Measurements from ENCODE around the gene AKAP3.

The AKAP3 gene

GRCh38 chr12:4604684-4605193 lies 44.1 kb downstream of the AKAP3 start:
- TF ChIP-seq NFRKB (IDR thresholded peaks at IDR 0.05) = no peak
- TF ChIP-seq TARDBP (IDR thresholded peaks at IDR 0.05) = no peak
- peak; percentile 77 for TF ChIP-seq L3MBTL2 (conservative IDR thresholded peaks at IDR 0.05)
- TF ChIP-seq SP1 (IDR thresholded peaks at IDR 0.05) = no peak
- 0 out of 2 replicates have a peak, but pooled peaks have one; percentile 15 for TF ChIP-seq FOXM1 (IDR thresholded peaks at IDR 0.05; ENCODE audit: borderline replicate concordance)
- no peak for TF ChIP-seq SUZ12 (IDR thresholded peaks at IDR 0.05)
- ChIA-PET CTCF (interaction anchor here (0.6 to 1.6 kb wide), 10 partner anchors 10 to 154 kb away, joined by 3 to 6 read pairs (median 4); partner anchors contain the start of gene DYRK4), POLR2A (interaction anchor here (0.6 to 1.9 kb wide), 3 partner anchors 12 to 44 kb away, joined by 3 to 9 read pairs (median 8); partner anchors contain the start of genes AKAP3 and NDUFA9)
- peak; percentile 85 for DNase-seq (ENCODE audit: extremely low spot score)

GRCh38 chr12:4603946-4604345 lies 44.9 kb downstream of the AKAP3 start:
- TF ChIP-seq ARNT (IDR thresholded peaks at IDR 0.05) (no peak), HDGF (IDR thresholded peaks at IDR 0.05; ENCODE audit: borderline replicate concordance) (no peak), CTBP1 (IDR thresholded peaks at IDR 0.05; ENCODE audit: borderline replicate concordance) (no peak), SUZ12 (IDR thresholded peaks at IDR 0.05) (no peak)
- CTCF ChIA-PET = interaction anchor here (0.8 to 1.6 kb wide), 8 partner anchors 9 to 41 kb away, joined by 3 to 4 read pairs (median 4); partner anchors contain the start of gene DYRK4
- POLR2A ChIA-PET = interaction anchor here (0.6 to 1.9 kb wide), 3 partner anchors 12 to 45 kb away, joined by 3 to 9 read pairs (median 8); partner anchors contain the start of genes AKAP3 and NDUFA9
- DNase-seq (ENCODE audit: extremely low spot score) = no peak

- POLR2A ChIA-PET = no interaction called here
- no peak for DNase-seq (ENCODE audit: extremely low spot score)
- CTCF ChIA-PET = interaction anchor here (1.3 to 1.6 kb wide), 2 partner anchors 8 to 24 kb away, joined by 3 to 4 read pairs; no protein-coding TSS in a partner anchor
- TF ChIP-seq ELF4 (IDR thresholded peaks at IDR 0.05) (no peak), ZNF384 (IDR thresholded peaks at IDR 0.05) (no peak), FOXK2 (IDR thresholded peaks at IDR 0.05) (no peak), PKNOX1 (IDR thresholded peaks at IDR 0.05) (no peak), FOXA1 (IDR thresholded peaks at IDR 0.05) (no peak), L3MBTL2 (conservative IDR thresholded peaks at IDR 0.05) (no peak), NFRKB (IDR thresholded peaks at IDR 0.05) (no peak), HDGF (IDR thresholded peaks at IDR 0.05; ENCODE audit: borderline replicate concordance) (no peak), CTBP1 (IDR thresholded peaks at IDR 0.05; ENCODE audit: borderline replicate concordance) (no peak), ARNT (IDR thresholded peaks at IDR 0.05) (no peak), FOXM1 (IDR thresholded peaks at IDR 0.05; ENCODE audit: borderline replicate concordance) (no peak), BHLHE40 (IDR thresholded peaks at IDR 0.05; ENCODE audit: borderline replicate concordance) (no peak), TARDBP (IDR thresholded peaks at IDR 0.05) (no peak), SP1 (IDR thresholded peaks at IDR 0.05) (no peak), SUZ12 (IDR thresholded peaks at IDR 0.05) (no peak), LEF1 (IDR thresholded peaks at IDR 0.05; ENCODE audit: borderline replicate concordance) (no peak)
Measured at GRCh38 chr12:4603421-4603820, 45.4 kb downstream of the AKAP3 start.

- ChIA-PET POLR2A (no interaction called here), CTCF (interaction anchor here (0.7 kb wide), 1 partner anchor 10 kb away, joined by 3 read pairs; no protein-coding TSS in a partner anchor)
- TF ChIP-seq L3MBTL2 (conservative IDR thresholded peaks at IDR 0.05) (no peak), ZNF384 (IDR thresholded peaks at IDR 0.05) (no peak), FOXK2 (IDR thresholded peaks at IDR 0.05) (no peak), HDGF (IDR thresholded peaks at IDR 0.05; ENCODE audit: borderline replicate concordance) (no peak), NFRKB (IDR thresholded peaks at IDR 0.05) (no peak), CTBP1 (IDR thresholded peaks at IDR 0.05; ENCODE audit: borderline replicate concordance) (no peak), PKNOX1 (IDR thresholded peaks at IDR 0.05) (no peak), BHLHE40 (IDR thresholded peaks at IDR 0.05; ENCODE audit: borderline replicate concordance) (no peak), LEF1 (IDR thresholded peaks at IDR 0.05; ENCODE audit: borderline replicate concordance) (no peak), SUZ12 (IDR thresholded peaks at IDR 0.05) (no peak), ELF4 (IDR thresholded peaks at IDR 0.05) (no peak), FOXA1 (IDR thresholded peaks at IDR 0.05) (no peak), TARDBP (IDR thresholded peaks at IDR 0.05) (no peak), SP1 (IDR thresholded peaks at IDR 0.05) (no peak), FOXM1 (IDR thresholded peaks at IDR 0.05; ENCODE audit: borderline replicate concordance) (no peak), ARNT (IDR thresholded peaks at IDR 0.05) (no peak)
- DNase-seq (ENCODE audit: extremely low spot score) = no peak
Measured at GRCh38 chr12:4595881-4596280, 53.0 kb downstream of the AKAP3 start.

GRCh38 chr12:4591180-4591687 lies 57.6 kb downstream of the AKAP3 start:
- DNase-seq (ENCODE audit: extremely low spot score) = no peak
- ChIA-PET CTCF (no interaction called here), POLR2A (interaction anchor here (1.1 to 2.5 kb wide), 2 partner anchors 14 to 57 kb away, joined by 4 to 9 read pairs; partner anchors contain the start of genes AKAP3 and NDUFA9)
- TF ChIP-seq TARDBP (IDR thresholded peaks at IDR 0.05) = no peak
- no peak for TF ChIP-seq SP1 (IDR thresholded peaks at IDR 0.05)
- no peak for TF ChIP-seq FOXK2 (IDR thresholded peaks at IDR 0.05)

- TF ChIP-seq NFRKB (IDR thresholded peaks at IDR 0.05) (no peak), ELF4 (IDR thresholded peaks at IDR 0.05) (no peak), ZNF384 (IDR thresholded peaks at IDR 0.05) (no peak), BHLHE40 (IDR thresholded peaks at IDR 0.05; ENCODE audit: borderline replicate concordance) (no peak)
- no peak for DNase-seq (ENCODE audit: extremely low spot score)
- ChIA-PET CTCF (interaction anchor here (1.1 kb wide), 1 partner anchor 14 kb away, joined by 3 read pairs; no protein-coding TSS in a partner anchor), POLR2A (no interaction called here)
Measured at GRCh38 chr12:4589941-4590340, 58.9 kb downstream of the AKAP3 start.

GRCh38 chr12:4588916-4589315 lies 59.9 kb downstream of the AKAP3 start:
- TF ChIP-seq L3MBTL2 (conservative IDR thresholded peaks at IDR 0.05) = no peak
- TF ChIP-seq FOXM1 (IDR thresholded peaks at IDR 0.05; ENCODE audit: borderline replicate concordance) = no peak
- no peak for TF ChIP-seq LEF1 (IDR thresholded peaks at IDR 0.05; ENCODE audit: borderline replicate concordance)
- no peak for TF ChIP-seq ARNT (IDR thresholded peaks at IDR 0.05)
- no peak for TF ChIP-seq CTBP1 (IDR thresholded peaks at IDR 0.05; ENCODE audit: borderline replicate concordance)
- no peak for TF ChIP-seq SP1 (IDR thresholded peaks at IDR 0.05)
- TF ChIP-seq NFRKB (IDR thresholded peaks at IDR 0.05) = no peak
- TF ChIP-seq FOXA1 (IDR thresholded peaks at IDR 0.05) = no peak
- TF ChIP-seq ELF4 (IDR thresholded peaks at IDR 0.05) = no peak
- no peak for TF ChIP-seq SUZ12 (IDR thresholded peaks at IDR 0.05)
- TF ChIP-seq FOXK2 (IDR thresholded peaks at IDR 0.05) = no peak
- TF ChIP-seq PKNOX1 (IDR thresholded peaks at IDR 0.05) = no peak
- no peak for TF ChIP-seq TARDBP (IDR thresholded peaks at IDR 0.05)
- TF ChIP-seq ZNF384 (IDR thresholded peaks at IDR 0.05) = no peak
- TF ChIP-seq HDGF (IDR thresholded peaks at IDR 0.05; ENCODE audit: borderline replicate concordance) = no peak
- no peak for TF ChIP-seq BHLHE40 (IDR thresholded peaks at IDR 0.05; ENCODE audit: borderline replicate concordance)
- CTCF ChIA-PET = no interaction called here
- DNase-seq (ENCODE audit: extremely low spot score) = no peak
- POLR2A ChIA-PET = interaction anchor here (1.2 kb wide), 1 partner anchor 60 kb away, joined by 3 read pairs; the partner anchor contains the start of genes AKAP3 and NDUFA9

All from HEK293T (cell line).